ENCODE data around the gene DDRGK1.
"Not testable (repeated sequence)": the region's sequence is repeated elsewhere in the genome, so short reads cannot be mapped to it uniquely, and the experiment has no call there.

DDRGK1 gene

DNA sequence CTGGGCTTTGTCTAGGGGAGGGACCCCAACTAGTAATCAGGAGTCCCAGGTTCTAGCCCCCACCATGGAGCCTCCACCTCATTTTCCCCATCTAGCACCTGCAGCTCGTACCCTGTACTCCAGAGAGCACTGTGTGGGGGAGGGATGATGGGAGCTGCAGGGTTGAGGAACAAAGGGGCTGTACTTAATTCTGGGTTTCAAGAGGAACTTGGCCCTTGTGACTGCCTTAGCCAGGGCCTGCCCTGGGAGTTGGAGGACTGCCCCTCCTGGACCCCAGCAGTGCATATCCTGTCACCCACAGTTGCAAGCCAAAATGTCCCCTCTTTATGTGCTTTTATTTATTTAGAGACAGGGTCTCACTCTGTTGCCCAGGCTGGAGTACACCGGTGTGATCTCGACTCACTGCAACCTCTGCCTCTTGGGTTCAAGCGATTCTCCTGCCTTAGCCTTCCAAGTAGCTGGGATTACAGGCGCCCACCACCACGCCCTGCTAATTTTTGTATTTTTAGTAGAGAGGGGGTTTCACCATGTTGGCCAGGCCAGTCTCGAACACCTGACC lies 11.0 kb upstream of the DDRGK1 start:
- DNase-seq (ENCODE audit: low read depth), result not testable (repeated sequence)

DNA sequence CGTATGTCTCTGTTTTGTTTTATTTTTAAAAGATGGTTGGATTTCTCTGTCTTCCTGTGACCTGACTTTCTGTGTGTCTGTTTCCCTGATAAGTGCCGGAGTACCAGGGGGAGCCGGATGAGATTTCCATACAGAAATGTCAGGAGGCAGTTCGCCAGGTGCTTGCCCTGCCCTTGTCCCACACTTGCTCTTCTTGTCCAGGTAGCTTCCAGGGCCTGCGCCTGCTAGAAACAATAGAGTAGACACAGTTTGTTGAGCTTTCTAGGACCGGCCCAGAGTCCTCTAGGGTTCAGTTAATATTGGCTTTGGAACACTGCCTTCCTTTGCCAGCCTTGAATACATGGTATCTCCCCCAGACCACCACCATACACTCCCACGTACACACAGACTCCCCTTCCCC lies 8.7 kb upstream of the DDRGK1 start:
- no peak for DNase-seq (ENCODE audit: low read depth)

DNA sequence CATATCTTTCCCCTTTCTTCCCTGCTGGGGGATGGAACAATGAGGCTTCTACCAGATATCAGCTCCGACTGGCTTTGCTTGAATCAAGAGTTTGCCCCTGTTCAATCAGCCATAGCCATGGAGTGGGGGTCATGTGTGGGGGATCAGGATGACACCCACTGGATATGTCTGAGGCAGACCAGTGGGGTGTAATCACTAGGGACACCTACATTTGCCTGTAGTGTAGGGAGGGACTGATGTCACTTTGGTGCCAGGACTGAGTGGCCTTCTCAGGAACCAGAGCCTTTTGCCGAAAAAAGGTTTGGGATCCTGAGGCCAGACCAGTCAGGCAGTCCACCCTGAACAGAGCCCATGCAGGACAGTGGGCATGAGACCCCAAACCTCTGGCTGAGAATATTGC lies 5.9 kb upstream of the DDRGK1 start:
- no peak for DNase-seq (ENCODE audit: low read depth)

DNA sequence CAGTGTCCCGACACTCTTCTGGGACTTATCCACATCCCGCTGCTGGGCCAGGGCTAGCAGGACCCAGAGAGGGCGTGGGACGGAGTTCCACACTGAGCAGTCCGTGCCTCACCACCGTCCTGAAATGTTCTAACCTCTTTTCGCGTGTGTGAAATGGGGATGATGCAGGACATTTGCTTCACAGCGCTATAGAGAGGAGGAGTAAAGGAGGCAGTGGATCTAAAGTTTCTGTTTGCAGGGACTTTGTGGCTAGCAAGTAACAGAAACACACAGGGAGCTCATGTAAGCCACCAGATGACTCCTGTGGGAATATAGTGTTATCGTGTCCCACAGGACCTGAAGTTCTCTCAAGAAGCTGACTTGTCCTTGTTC lies 5.5 kb upstream of the DDRGK1 start:
- DNase-seq (ENCODE audit: low read depth), result no peak

DNA sequence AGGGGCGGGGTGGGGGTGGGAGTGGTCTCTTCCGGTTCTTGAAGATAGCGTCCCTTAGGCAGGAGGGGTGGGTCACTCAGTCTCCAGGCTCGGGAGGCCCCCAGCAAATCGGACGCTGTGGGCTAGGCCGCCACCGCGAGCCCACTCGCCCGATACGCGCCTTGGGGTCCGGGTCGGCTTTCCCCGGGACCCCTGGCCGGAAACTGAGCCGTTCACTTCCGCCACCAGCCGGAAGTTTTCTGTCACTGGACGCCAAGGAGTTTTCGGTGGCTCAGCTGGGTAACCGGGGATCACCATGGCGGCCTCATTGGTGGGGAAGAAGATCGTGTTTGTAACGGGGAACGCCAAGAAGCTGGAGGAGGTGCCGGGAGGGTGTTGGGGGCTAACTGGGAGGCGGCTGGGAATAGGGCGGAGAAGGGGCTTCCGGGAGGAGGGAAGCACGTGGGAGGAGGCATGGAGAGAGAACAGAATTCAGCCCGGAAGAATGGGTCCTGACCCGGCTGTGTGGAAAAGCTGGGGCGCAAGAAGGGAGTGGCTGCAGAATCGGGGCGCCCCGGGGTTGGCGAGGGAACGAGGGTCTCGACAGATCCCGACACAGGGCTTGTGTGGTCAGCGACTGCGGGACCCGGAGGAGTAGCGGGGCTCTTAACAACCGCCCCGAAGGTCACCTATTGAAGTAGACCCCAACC lies 4.9 kb upstream of the DDRGK1 start, which contains the start of gene ITPA:
Gene ITPA, plus strand, starts transcription at position 242 of the 689 bp plus-strand sequence. Its CDS starts 54 bp downstream, at position 296.
- peak; percentile 38 for DNase-seq (ENCODE audit: low read depth)

DNA sequence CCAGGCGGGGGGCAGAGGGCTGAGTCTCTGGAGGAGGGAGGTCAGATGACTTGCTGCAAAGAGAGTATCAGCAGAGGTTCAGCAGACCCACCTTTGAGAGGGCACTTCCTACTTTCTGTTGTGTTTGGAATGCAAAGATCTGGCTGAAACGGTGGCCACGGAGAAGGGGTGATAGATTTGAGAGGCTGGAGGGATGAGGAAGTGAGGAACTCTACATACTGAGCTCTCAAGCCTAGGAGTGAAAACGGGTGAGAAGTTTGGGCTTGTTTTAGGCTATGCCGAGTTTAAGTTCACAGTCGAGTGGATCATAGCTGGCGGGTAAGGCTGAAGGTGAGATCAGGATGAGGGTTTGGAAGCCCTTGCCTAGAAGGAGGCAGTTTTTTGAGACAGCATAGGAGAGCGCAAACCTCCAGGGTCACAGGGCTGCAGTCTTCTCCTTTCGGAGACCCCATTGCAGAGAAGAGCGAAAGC lies 4.3 kb upstream of the DDRGK1 start:
- no peak for DNase-seq (ENCODE audit: low read depth)

DNA sequence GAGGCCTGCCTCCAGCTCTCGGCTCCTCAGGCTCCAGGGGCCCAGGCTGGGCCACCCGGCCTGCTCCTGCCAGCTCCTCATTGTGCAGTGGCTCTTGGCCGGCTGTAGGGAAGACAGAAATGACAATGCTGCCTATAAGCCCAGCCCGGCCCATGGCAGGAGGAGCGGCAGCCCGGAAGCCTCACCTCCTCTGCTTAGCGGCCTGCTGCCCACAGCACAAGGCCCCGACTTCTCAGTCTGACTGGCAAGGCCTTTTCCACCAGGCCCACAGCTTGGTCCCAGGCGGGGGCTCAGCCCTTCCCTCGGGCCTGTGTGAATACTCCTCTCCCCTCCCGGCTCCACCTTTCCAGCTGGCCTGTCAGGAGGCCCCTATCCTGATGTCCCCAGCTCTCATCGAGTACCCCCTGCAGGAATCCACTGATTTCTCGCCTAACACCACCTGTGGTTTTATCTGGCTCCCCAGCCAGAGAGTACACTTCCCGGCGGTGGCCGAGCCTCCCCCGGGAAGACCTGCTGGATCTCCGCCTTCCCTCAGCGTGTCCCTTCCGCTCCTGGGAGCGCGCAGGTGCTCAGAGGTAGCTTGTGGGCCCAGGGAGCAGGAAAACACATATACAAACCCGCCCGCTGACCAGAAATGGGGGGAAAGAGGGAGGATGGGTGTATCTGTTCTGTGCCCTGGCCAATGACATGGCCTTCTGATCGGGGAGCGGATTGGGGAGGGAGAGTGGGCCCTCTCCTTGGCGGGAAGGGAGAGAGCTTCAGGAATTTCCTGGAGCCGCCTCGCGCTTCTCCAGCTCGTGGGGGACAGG lies 963 bp downstream of the DDRGK1 start:
- DNase-seq (ENCODE audit: low read depth), result no peak

DNA sequence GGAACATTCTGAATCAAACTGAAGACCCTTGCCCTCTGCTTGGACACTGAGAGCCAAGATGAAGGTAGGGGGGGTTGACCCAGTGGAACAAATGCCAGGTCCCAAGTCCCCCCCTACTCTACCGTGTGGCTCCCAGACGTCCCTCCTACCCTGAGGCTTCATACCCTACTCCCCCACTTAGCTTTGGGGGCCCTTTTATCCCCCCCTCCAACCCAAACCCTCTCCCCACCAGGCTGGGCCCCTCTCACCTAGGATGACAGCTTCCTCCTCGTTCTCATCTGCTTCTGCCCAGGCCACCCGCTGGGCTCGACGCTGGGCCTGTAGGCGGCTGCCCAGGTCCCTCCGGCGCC lies 1.5 kb downstream of the DDRGK1 start:
- DNase-seq (ENCODE audit: low read depth), result no peak

DNA sequence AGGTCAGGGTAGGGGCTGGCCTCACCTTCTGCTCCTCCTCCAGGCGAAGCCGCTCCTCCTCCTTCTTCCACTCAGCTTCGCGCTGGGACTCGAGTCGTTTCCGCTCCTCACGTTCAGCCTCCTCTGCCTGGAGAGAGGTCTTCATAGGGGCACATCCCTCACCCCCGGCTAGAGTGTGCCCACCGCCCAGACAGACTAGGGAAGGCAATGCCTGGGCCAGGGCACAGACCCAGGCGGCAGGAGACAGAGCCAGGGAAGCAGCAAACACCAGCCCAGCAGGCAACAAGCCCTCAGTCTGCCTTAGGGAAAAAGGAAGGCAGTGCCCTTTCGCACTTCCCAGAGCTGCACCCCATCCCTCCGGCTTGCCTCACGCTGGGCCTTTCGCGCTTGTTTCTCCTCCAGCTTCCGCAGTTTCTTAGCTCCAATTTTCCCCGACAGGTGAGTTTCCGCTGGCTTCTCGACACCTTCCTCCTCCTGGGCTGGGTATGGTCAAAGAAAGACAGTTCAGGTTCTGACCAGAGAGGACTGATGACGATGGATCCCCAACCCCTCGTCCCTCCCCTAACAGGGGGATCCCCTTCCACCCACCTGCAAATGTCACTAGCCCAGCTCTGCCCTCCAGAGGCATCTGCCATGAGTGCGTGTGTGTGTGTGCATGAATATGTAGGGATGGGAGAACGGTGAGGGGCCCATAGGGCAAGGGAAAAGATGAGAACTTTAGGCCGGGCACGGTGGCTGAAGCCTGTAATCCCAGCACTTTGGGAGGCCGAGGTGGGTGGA lies 4.3 kb downstream of the DDRGK1 start:
- DNase-seq (ENCODE audit: low read depth), result no peak

DNA sequence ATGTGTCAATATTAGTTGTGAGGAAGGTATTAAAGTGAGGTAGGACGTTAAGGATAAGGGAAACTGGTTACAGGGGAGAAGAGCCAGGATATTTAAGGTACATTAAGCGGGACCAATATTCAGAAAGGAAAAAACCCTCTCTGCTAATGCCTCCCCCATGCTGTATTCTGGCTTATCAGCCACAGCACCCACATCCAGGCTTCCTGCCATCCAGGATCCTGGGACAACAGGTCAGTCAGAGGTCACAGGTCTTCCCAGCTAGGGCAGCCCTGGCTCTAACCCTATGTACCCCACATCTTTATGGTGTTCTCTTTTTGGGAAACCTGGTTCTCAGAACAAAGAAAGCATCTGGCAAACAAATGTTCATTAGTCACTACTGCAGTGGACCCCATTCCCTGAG lies 5.3 kb downstream of the DDRGK1 start:
- no peak for DNase-seq (ENCODE audit: low read depth)

DNA sequence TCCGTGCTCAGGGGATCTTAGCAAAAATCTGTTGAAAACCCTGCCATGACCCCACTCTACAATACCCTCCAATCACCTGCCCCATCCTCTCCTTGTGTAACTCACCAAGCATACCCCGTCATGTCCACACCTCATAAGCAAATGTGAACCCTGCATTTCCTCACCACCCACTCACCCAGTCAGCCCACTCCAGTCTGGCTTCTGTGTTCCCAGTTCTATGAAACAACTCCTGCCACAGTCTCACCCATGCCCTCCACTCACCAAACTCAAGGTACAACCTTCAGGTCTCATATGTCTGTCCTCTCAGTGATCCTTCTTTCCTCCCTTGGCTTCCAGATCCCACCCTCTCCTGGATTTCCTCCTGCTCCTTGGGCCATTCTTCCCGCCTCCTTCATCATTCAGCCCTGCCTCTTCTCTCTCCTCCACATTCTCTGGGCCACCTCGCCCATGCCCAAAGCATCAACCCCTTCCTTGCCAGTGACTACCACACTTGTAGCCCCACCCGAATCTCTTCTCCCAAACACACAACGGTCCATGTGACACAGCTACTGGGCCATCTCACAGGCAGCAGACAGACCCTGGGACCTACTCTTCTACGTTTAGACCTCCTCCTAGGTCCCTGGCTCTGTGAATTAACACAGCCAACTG lies 8.8 kb downstream of the DDRGK1 start:
- no peak for DNase-seq (ENCODE audit: low read depth)

DNA sequence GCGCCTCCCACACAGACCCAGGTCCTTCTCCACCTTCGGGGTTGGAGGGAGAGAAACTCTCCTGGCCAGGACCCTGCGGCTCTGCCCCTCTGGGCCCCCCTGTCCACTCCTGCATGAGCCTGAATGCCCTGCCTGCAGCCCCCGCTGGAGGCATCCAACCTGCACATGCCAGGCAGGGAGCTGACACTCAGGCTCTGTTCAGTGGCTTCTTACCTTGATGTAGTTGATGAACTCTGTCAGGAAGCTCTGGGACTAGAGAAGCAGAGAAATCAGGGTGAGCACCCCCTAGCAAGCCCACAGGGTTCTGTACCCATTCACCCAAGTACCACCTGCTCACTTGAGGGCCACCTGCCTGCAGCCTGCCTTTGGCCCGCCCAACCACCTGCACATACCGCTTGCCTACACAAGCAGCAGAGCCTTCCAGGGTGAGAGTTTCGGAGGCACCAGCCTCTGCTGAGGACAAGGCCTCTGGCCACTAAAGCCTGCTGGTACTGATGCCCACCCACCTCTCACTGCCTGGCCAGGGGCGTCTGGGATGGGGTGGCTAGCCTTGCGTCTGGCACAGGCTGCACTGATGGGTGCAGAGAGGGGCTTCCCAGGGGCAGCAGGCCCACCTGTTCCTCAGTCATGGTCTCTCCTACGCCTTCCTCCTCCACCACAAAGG lies 9.7 kb downstream of the DDRGK1 start:
- no peak for DNase-seq (ENCODE audit: low read depth)

DNA sequence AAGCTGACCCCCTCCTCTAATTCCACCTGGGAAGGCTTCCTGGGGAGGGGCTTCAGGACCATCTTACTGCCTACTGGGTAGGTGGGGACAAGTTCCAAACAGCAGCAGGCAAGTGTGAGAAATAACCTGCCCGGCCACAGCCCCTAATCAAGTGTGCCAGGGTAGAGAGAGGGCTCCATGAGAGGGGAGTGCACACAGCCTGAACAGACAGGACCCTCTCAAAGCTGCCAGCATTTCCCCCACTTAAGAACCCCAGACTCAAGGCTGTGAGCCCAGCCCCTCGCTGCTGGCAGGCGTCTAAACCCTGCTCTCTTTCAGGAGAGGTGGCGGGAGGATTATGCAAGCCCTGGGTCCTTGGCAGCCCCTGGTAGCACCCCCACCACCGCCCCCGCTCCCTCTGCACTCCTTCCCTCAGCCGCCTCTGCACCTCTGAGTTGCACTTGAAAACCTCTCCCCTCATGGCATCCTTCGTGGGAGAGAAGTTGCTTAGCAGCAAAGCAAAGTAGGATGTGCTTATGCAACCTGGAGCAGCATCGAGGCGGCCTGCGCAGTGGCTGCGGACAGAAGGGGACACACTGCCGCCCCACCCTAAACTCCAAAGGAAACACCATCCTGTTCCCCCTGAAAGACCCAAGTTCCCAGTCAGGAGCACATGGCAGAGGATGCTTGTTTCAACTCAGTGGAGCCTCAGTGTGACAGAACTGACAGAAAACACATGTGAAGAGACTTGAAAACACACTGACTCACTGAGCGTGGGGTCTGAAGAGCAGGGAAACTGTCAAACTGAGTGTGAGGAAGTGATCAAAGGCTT lies 10.5 kb downstream of the DDRGK1 start:
- DNase-seq (ENCODE audit: low read depth), result no peak

DNA sequence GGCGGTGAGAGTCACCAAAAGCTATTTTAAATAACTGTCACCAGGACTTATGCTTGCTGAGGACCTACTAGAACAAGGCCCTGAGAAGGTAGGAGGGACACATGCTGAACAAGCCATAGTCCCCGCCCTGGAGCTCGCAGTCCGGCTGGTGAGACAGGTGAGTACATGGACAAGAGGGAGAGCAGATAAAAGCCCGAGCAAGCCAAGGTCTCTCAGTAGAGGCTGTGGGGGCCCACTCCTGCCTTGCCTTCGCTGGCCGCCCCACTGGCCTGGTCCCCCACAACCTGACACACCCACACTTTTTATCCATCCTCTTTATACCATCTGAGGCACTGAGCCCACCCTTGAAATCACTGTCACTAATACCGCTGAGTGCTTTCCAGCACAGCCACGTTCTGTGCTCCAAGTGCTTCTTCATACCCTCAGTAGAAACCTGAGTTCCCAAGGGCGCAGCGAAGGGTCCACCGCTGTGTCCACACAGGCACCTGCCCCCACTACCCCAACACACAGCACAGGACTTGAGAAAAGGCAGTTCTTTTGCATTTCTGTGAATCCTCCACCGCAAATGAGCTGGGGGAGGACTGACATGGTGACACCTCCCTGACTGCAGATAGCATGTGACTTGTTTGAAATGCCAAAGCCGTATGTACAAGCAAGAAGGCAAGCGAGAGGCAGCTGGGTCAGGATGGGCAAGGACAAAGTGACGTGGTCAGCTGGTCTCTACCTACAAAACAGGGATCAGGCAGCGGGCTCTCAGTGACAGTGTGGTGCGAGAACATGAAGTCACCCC lies 12.1 kb downstream of the DDRGK1 start:
- DNase-seq (ENCODE audit: low read depth), result no peak

DNA sequence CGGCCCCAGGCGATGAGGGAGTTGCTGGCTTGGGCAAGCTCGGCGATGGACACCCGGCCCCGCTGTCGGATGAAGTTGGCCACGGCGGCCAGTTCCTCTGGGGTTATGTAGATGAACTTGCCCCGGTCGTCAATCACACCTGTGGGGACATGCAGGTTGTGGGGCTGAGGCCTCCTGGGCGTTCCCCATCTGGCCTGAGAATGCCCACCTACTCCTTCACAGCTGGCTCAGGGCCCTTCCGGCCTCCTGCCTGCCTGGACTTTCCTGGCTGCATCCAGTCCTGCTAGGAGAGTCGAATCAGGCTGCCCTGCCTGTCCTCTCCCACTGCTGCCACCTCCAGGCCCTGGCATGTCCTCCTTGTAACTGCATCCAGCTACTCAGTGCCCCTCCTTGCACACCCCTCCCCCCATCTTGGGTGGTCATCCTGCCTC lies 13.8 kb downstream of the DDRGK1 start:
- no peak for DNase-seq (ENCODE audit: low read depth)

DNA sequence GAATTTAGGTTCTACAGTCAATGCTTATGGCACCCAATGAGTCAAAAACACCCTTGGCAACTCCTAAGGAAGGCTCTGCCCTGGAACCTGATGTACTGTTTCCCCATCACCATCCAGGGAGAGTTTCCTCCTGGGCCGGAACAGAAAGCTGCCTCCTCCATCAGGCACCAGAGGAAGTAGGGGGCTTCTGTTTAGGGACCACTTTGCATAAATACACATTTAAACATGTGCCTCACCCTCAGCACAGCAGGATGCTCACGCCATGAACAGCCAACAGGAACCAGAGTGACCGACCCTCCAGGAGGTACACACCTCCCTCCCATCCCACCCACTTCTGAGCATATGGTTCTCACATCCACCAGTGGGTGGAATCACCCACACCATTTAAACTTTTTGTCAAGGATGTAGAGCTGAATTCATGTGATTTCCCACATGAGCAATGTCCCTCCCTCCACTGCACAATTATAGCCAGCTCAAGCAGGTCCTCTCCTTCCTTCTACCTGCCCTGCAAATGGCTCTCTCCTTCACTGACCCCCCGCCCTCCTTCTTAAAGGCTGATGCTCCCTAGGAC lies 14.8 kb downstream of the DDRGK1 start:
- no peak for DNase-seq (ENCODE audit: low read depth)

DNA sequence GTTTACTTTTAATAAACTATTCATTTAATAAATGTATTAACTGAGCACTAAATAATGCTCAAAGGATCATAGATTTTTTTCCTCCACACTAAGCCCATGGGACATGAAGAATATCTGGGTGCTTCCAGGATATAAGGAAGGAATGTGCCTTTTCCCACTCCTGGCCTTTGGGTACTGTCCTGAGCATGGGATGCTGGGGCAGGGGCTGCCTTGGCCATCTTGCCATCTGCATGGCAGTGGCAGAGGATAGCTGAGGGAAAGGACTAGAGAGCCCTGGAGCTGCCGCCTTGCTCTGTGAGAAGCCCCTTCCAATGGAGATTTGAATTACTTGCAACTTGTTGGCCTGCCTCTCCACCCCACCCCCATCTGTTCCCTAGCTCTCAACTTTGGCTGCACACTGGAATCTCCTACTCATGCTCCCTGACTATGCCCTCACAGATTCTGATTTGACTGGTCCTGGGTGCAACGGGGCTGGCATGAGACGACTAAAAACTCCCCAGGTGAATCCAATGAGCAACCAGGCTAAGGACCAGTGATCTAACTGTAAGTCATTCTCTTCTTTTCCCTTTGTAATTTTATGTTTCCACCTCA lies 15.6 kb downstream of the DDRGK1 start:
- DNase-seq (ENCODE audit: low read depth), result no peak

DNA sequence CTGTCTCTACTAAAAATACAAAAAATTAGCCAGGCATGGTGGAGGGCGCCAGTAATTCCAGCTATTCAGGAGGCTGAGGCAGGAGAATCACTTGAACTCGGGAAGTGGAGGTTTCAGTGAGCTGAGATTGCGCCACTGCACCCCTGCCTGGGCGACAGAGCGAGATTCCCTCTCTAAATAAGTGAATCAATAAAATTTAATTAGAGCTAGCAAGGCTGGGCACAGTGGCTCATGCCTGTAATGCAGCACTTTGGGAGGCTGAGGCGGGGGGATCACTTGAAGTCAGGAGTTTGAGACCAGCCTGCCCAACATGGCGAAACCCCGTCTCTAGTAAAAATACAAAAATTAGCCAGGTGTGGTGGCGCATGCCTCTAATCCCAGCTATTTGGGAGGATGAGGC lies 16.6 kb downstream of the DDRGK1 start:
- DNase-seq (ENCODE audit: low read depth), result not testable (repeated sequence)
